Epithelial cell of esophagus (primary cell): Measurements from ENCODE around the gene PPIF.

Experiments used
- DNase-seq: peaks from one replicate; pipeline ENCODE4 v3.0.0; 2010; ENCODE audit warnings: low read depth
- H3K4me3 ChIP-seq: 2 replicates; pipeline ENCODE4 v1.5.1; 2011; ENCODE audit warnings: mild to moderate bottlenecking, low read length, control low read depth
- TF ChIP-seq, protein P1 (sequence below): IDR thresholded peaks from 2 replicates; pipeline ENCODE4 v1.5.1; 2011; ENCODE audit warnings: low read depth, mild to moderate bottlenecking, low read length, control low read depth, inconsistent platforms; ENCODE audit not compliant: insufficient read depth; ENCODE audit errors: missing control alignments

The PPIF gene

GRCh38 chr10:79393221-79393923 is 46.1 kb downstream of the PPIF start:
- H3K4me3 ChIP-seq: no peak overlapping the region
- TF ChIP-seq, protein P1, sequence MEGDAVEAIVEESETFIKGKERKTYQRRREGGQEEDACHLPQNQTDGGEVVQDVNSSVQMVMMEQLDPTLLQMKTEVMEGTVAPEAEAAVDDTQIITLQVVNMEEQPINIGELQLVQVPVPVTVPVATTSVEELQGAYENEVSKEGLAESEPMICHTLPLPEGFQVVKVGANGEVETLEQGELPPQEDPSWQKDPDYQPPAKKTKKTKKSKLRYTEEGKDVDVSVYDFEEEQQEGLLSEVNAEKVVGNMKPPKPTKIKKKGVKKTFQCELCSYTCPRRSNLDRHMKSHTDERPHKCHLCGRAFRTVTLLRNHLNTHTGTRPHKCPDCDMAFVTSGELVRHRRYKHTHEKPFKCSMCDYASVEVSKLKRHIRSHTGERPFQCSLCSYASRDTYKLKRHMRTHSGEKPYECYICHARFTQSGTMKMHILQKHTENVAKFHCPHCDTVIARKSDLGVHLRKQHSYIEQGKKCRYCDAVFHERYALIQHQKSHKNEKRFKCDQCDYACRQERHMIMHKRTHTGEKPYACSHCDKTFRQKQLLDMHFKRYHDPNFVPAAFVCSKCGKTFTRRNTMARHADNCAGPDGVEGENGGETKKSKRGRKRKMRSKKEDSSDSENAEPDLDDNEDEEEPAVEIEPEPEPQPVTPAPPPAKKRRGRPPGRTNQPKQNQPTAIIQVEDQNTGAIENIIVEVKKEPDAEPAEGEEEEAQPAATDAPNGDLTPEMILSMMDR: no peak
- DNase-seq: no peak

- H3K4me3 ChIP-seq: no peak overlapping the region
- DNase-seq: no peak
- TF ChIP-seq, protein P1: no peak
Observed at GRCh38 chr10:79393924-79394610, 46.8 kb downstream of the PPIF start.

DNA sequence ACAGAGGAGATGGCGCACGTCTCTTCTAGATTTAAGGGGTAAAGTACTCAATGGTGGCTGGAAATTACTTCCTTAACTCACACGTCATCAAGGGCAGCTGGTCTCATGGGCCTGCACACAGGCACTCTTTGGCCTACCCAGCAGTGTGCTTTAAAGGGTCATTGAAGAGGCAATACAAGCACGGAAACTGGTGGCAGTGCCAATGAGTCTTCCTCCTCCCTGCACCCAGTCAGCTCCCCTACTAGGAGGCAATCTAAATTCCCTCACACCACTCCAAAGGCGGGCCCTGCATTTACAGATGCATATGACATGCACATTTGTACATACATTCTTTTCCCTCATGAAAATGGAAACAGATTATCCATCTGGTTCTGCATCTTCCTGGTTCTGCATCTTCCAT is 47.4 kb downstream of the PPIF start:
- TF ChIP-seq, protein P1: no peak
- no peak overlapping the region for H3K4me3 ChIP-seq
- no peak for DNase-seq

GRCh38 chr10:79396520-79396919 is 49.3 kb downstream of the PPIF start:
- DNase-seq: no peak
- TF ChIP-seq, protein P1: no peak

DNA sequence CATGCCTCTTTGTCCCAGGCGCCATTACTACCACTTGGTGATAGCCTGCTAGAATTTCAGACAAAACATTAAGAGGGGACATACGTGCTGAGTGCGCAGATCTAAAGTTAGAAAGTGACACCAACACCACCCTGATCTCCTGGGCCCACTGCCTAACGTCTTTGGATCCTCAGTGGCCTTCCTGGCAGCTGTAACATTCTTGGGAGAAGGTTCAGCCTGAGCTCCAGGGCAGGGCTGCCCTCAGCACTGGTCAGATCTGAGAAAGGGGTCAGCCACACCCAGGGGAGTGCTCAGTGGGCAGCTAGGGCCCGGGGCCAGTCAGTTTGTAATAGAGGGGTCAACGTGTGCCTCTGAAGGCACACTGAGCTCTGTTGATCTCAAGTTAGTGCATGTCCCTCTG is 49.8 kb downstream of the PPIF start:
- H3K4me3 ChIP-seq: no peak overlapping the region
- TF ChIP-seq, protein P1: no peak
- DNase-seq: no peak

More at GRCh38 chr10:79396520-79396919, 49.3 kb downstream of the PPIF start:
- H3K4me3 ChIP-seq: no peak overlapping the region

DNA sequence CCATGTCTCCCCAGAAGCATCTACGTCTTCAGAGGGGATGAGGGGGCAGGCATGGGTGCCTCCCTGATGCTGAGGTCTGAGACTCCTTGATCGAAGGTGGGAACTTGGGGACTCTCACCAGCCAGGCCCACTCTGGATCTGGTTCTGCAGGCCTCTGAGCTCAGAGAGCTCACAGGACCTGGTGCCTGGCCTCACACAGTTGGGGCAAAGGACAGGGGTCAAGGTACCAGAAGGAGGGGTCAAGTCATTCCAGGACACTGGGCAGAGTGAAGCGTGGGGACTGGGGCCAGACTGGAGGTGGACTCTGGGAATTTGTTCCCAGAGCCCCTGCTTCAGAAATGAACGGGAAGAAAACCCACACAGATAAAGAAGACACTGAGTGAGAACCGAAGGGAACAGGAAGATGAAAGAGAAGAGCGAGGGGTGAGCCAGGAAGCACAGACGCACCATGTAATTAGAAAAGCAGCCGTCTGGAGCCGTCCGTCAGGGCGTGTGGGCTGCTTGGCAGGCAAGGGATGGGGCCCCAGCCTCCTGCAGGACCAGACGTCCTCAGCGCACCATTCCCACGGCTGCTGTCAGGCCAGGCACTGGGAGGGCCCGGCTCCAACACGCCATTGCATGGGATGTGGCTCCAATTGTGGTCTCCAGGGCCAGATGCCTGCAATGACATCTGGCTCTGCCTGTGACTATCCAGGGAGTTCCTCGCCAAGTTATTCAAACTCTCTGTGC is 50.5 kb downstream of the PPIF start:
- H3K4me3 ChIP-seq: no peak overlapping the region
- DNase-seq: no peak
- TF ChIP-seq, protein P1: no peak
